Measurements from ENCODE around the gene KCNQ1.

DNA sequence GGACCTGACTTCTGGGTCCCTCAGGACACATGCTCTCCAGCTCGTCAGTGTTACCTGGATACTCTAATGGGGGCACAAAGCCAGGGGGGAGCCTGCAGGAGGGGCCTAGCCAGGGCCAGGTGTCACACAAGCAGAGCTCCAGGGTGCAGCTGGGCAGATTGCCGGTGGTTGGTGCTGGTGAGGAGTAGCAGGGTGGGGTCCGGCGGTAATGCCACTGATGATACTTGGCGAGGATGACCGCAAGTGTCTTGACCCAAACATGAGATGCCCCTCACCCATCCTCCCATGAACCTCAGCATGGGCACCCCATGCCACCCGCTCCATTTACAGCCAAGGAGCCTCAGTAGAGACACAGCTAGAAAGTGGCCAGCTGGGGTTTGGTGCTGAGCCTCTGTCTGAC lies 270.1 kb downstream of the KCNQ1 start:
- no peak for TF ChIP-seq EZH2phosphoT487 (IDR thresholded peaks at IDR 0.05; ENCODE audit: insufficient read depth, low read depth)
- no peak for TF ChIP-seq EZH2 (IDR thresholded peaks at IDR 0.05; ENCODE audit: insufficient read depth, poor library complexity, severe bottlenecking)
